Activated T-cell treated with anti-CD3 and anti-CD28 coated beads for 48 hours (primary cell): ENCODE results near the gene NR2E1.

Source experiments
- DNase-seq: peaks from one replicate; pipeline ENCODE4 v3.0.0-alpha.2; 2020; ENCODE audit warnings: low read depth

The NR2E1 gene

DNA sequence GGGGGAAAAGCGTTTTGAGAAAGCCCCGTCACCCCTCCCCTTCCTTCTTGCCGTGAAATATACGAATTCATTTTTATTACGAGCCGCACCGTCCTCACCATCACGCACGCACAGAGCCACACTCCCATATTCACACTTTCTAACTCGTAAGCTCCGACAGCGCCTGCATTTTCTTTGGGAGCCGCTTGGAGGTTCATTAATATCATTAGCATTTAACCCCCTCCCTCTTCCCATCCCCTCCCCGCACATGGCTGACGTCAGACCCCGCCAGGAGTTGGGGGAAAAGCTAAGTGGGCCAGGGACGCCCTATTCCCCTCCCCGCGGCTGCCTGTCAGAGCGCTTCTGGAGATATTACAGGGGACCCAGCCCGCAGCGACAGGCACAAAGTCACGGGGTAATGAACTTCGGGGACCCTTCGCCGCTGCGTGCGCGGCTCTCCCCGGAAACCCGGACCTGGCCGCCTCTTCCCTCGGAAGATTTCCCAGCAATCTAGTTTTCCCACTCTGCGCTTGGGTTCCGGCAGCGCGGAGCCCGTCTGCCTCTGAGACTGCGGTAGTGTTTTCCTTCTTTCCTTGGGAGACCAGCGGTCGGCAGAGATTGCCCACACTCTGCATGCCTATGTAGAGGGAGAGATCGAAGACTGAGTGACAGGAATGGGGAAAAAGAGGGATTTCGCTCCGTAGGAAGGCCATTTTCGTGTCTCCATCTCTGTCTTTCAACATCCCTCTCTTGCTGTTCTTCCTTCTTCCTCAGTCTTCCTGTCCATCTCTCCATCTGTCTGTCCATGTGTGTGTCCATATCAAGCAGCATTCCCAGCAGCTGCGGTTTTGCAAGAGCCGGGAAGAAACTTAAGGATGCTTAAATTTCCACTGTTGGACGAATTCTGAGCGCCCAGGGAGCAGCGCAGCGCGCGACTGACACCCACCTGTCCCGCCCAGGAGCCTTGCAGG is at the start of gene NR2E1:
NR2E1 (plus strand) TSS at position 309 of the 950 bp plus-strand sequence. CDS start 744 bp downstream, outside the sequence.
- DNase-seq: no peak

DNA sequence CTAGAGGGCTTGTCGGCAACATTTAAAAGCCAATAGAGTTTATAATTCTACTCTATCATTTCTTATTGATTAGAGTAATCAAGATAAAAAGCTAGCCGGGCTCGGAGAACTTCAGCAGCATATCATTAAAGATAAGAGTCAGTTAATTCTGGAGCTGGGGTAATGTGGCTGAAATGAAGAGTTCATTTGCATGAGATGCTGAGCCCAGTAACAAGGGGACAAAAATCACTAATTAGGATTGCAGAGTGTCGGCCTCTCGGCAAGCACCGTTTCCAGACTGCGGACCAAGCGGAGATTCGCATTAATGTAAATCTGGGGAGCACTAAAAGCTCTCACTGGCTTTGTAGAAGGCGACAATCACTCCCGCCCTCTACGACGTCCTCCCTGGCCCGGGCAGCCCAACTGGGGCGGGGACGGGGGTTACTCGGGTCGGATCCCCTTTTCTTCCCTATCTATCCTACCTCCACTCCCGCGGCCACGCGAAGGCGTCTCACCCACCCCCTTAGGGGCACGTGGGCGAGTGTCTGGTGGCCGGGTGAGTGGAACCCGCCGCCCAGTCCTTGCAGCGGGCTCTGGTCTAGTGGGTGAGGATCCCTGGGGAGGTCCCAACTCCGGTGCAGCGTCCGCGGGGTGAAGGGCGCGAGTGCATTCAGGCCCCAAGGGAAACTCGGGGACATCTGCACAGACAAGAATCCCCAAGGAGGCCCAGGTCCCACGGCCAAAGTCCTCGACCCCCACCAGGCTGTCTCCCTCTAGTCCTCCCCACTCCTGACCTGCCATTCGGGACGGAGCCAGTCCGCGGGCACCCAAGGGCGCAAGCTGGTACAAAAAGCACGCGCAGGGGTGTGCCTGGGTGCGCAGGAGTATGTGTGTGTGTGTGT is 49.0 kb upstream of the NR2E1 start:
- DNase-seq: no peak

DNA sequence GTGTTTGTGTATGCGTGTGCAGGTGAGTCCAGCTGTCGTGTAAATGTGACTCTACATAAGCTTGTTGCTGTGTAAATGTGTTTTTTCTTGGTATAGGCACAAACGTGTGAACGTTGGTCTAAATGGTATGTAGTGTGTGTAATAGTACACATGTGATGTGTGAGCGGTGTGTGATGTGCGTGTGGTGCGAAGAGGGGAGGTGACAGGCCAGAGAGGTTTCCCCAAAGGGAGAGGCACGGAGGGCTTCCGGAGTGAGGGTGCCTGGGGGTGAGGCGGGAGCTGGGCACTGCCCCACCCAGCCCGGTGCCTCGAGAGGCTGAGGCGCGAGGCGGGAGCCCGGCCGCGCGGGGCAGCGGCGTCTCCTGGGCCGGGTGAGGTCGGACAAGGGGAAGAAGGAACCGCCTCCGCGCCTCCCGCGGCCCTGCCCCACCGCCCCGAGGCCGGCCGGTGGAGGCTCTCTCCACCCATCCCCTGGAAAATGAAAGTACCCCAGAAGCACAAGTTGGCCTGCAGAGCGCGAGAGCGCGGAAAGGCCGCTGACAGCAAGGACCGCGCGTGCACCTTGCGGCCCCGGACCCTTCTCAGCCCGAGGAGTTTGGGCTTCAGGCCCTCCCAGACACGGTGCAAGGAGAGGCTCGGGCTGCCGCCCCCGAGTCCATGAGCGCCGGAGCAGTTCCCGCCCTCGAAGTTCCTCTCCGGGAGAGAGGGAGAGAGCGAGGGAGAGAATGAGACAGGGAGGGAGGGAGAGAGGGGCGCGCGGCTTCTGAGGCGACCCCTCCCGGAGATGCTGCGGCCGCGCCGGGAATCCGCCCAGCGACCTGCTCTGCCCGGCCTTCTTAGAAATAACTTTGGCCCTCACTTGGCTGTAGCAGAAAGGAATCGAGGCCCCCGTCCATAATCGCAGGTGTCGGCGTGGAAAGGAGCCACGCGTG is 48.1 kb upstream of the NR2E1 start:
- no peak for DNase-seq

DNA sequence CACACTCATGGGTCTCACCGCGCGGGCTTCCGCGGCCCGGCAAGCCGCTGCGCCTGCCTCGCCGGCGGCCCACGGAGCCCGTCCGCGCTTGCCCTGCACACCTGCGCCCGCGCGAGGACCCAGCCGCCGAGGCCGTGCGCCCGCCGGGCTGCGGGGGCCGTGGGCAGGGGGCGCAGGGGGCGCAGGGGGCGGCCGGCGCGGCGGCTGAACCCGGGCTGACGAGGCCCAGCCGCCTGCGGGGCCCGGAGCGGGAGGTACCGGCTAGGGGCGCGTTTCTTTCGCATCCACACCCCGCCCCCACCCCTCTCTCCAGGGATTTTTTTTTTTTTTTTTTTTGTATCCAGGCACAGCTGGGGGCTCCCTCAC is 47.5 kb upstream of the NR2E1 start:
- no peak for DNase-seq

DNA sequence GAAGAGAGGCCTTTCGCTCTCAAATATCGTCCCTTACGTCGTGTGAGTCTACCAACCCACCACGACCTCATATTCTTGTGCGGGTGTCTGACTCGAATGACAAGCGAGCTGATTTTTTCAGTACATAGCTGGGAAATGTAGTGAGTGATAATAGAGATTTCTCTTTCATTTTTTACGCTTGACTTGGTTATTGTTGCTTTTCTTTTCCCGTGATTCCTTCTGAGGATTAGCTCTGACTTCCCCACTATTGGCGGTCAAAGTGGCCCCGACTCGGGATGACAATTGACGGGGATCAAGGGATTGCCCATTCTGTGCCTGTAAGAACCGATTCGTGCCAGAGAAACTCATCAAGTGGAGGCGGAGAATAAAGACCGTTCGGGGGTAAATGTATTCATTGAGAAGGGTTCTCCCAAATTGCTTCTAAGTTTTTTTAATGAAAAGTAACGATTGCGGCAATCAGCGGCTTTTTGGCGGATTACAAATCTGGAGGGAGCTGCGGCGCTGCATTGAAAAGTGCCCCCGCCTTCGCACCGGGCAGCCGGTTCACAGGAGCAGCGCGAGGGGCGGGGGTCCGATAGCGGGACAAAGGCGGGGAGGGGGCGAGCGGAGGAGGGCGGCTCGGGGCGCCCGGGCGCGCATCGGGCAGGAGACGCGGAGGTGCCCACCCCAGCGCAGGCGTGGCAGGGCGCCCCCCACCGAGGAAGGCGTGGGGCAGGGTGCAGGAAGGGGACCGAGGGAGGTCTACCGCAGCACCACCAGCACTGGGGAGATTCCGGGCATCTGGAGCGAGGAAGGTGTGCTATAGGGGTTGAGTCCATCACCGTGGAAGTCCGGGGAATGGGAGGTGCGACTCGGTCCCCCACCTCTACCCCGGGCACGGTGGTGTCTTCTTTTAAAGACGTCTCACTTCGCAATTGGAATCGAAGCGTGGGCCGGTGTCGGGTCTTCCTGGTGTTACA is 46.7 kb upstream of the NR2E1 start:
- no peak for DNase-seq

DNA sequence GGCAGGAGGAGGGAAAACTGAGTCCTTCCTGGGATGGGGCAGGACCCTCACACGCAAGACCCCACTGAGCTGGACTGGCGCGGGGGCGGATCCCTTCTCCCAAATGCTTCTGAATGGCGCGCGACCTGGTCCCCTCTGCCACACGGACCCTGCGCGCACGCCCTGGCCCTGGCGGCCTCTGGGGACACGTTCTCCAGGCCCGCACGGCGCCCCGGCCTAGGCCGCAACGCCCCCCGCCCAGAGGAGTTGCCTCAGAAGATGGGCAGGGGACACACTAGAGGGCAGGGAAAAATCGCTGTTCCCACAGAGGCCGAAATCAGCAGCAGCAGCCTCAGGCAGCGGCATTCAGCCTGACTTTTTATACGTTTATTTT is 46.1 kb upstream of the NR2E1 start:
- no peak for DNase-seq

DNA sequence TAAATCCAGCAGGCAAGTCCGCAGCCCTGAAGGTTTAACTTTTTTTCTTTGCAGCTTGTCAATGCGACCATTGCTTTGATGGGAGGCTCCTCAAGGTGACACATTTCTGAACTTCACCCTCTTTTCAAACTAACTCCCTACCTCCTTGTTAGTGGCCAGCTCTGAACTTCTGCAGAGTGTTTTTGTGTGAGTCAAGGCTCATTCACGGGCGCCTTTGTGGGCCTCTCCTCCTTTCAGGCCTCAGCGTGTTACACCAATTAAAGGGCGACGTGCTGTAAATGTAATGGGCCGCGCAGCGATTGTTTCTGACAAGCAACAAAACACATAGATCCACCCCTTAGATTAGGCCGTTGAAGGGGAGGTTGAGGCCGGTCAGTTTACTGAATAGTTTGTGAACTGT is 45.5 kb upstream of the NR2E1 start:
- no peak for DNase-seq

DNA sequence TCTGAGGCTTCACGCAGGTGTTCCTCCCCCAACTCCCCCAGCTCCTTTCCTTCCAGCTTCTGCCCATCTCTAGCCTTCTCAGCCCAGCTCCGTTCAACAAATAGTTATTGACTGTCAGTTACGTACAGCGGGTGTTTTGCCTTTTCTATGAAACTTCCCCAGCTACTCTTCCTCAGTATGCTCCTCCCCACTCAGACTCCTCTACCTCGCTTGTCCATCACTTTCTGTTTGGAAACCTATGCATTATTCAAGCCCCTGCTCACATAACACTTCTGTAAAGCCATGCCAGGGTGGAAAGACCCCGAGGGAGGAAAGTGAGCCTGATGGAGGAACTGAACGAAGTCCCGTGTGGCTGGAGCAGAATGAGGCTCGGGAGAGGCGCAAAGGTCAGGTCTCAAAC is 44.2 kb upstream of the NR2E1 start:
- no peak for DNase-seq

DNA sequence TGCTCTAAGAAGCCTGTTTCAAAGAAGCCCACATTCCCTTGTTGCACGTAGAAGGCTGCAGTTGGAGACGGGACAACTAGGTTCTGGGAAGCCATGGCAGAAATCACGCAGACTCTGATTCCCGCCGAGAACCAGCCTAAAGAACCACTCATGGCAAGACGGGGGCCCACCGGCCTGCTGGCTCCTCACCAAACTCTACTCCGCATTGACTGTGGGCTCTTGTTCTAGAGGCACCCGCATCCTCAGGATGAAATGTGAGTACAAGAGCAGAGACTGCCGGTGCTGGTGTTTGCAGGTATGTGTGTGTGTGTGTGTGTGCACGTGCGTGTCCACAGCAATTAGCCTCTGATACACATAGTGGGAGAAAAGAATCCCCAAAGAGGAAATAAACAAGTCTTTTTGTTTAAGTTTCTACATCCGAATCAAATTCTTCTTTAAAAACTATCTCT is 42.3 kb upstream of the NR2E1 start:
- DNase-seq: no peak

DNA sequence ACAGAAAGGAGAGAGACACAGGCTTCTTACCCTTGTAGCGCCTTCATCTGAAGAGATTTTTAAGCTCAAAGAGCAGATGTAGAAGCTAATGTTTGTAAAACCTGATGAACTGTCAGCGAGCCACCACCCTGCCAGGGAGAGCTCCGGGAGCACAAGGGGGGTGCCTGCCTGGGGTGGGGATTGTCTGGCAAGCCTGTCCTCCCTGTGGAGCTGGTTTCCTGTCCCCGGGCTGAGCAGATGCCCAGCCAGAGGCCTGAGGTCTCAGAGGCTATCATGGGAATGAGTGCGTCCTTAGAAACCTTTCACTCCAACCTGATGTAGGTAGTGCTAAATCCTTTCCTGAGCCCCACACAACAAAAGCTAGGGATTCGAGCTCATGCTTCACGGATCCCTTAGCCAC is 41.9 kb upstream of the NR2E1 start:
- DNase-seq: no peak

DNA sequence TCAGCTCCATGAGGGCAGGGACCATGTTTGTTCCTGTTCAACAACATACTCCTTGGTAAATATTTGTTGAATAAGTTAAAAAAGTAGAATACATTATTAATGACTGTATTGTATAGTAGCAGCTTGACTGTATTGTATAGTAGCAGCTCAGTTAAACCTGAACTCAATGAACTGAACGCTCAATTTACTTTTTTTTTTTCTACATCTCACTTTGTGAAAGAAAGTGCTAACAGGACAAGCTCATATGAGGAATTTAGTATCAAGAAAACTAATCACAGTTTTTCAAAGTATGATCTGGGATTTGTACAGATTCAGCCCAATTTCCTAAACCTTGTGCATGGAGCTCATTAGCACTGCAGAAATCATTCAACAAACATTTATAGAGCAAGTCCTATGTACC is 38.8 kb upstream of the NR2E1 start:
- no peak for DNase-seq

DNA sequence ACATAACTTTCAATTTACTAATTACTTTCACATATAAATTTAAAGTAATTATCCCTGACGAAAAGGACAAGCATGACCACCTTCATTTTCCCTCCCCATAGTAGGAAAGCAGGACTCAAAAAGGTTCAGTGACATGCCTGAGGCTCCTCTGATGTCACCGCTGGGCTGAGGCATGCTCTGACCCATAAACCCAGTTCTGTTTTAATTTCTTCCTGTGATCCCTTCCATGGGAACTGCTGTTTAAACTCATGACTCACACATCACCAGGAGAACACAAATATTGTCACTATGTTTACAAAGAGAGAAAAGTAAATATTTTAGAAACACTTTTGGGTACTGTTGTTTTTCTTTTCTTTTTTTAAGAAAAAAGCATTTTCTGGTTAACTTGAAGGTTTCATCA is 38.0 kb upstream of the NR2E1 start:
- no peak for DNase-seq

DNA sequence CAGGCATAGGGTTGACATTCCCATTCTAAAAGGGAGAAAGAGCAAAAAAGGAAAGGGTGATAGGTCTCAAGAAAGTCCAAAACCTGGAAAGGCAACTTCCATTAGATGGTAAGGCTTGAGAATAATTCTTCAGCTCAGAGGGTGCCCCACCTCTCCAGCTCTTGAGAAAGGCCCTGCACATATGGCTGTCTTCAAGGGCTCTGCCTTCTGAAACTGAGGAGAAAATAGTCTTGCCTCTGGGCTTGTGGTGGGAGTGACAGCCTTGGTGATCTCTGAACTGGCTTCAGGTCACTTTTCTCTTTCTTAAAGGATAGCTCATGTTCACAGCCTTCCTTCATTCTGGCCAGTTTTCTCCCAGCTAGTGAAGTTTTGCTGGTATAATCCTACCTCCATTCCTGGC is 35.6 kb upstream of the NR2E1 start:
- no peak for DNase-seq

DNA sequence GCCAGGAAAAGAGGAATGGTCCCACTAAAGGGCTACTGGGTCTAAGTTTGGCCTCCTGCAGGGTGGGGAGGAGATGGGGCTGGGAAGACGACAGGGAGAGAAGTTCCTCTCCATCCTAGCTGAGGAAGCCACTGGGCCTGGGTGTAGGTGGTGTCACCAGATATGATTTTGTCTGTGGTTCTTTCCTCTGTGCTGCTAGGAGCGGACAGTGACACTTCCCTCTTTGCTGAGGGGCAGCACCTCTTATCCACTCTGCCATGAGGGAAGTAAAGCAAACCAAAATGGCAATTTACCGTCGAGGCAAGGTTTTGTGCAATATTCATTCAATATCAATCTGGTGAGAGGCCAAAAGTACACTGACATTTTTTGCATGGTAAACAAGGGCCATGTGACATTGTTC is 33.0 kb upstream of the NR2E1 start:
- DNase-seq: no peak

DNA sequence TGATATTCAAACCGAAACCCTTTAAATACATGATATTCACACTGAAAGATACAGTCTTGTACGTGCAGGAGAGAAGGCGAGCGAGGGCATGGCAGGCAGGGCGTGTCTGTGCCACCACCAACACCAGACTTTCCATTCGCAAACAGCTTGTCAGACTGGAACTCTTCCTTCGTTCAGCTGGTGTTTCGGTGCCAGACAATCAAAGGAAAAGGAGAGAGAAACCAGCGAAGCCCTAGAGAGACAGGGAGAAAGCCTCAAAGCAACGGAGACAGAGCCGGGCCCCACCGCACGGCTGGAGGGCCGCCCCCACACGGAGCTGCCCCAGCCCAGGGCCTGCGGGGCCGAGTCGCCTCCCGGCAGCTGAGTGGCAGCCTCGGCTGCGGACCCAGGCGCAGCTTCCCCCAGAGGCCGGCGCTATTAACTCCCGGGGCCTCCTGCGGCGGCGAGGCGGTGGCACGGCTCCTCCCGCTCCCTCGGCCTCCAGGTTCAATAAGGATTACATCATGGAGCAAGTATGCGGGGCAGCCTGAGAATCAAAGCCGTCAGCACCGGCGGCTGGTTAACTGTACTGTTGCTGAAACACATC is 32.1 kb upstream of the NR2E1 start:
- DNase-seq: no peak

DNA sequence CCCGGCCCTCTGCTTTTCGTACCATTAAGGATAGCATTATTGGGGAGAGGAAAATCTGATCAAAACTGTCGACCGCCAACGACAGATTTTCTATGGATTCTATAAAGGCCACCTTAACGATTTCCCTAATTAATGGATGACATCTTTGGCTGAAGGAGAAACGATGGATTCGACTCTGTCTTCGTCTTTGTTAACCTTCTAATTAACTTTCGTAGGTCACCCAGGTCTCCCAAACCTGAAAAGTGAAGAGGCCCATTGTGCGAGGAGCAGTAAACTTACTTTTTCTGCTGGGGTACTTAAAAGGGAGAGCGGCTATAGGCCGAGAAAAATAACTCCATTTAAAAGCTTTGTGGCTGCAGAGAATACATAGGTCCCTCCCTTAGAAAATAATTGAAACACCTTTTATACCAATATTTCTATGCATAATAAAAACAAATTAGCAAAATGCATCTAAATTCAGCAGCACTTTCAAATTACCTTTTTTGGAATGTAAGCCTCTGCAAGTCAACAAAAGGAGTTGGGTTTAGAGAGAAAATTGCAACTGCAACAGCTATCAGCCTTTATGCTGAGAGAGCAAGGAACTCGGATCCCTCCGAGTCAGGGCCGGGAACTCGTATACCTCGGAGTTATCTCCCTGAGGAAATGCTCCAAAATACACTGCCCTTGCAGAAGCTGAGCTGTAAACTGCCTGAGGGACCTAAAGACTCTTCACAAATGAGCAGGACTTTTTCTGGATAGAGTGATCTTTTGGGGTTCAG is 31.4 kb upstream of the NR2E1 start:
- no peak for DNase-seq

DNA sequence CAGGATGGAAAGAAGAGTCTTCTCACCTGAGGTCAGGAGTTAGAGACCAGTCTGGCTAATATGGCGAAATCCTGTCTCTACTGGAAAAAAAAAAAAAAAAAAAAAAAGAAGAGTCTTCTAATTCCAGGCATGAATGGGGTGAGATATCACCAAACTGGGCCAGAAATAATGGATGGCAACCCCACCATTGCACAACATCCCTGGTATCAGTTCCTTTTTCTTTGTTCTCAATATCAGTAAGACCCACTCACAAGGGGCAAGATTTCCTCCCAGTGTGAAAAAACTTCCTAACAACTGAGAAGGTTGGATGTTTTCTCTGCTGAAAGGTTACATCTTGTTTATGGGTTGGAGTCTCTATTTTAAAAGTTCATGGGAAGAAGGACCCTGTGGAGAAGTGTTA is 23.6 kb upstream of the NR2E1 start:
- DNase-seq: no peak

DNA sequence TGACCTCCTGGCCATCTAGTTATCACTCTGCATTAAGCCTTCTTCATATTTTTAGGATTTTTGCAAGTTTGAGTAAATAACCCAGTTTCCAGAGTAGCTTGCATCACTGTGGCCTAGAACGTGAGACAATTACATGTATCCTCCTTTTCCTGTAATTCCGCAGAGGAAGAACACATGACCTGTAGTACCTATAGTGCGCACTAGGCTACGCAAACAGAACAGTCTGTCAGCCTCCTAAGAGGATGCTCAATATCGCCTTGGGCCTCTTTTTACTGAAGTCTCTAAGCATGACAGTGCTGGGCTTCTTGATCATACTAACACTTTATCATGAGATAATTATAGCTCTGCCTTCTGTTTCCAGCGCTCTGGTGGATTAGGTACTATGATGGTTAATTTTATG is 20.2 kb upstream of the NR2E1 start:
- no peak for DNase-seq

DNA sequence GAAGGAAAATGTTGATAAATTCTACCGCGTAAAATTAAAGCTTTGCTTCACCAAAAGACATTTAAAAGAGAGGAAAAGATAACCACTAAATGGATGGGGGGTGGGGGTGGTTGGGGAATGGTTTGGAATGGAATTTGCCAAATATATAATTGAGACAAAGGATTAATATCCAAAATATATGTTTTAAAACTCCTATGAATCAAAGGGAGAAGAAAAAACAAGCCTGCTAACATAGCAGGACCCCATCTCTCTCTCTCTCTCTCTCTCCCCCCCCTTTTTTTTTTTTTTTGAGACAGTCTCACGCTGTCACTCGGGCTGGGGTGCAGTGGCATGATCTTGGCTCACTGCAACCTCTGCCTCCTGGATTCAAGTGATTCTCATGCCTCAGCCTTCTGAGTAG is 13.4 kb upstream of the NR2E1 start:
- no peak for DNase-seq
